Skeletal muscle tissue (tissue), 1 donor: Measurements from ENCODE around the gene SUMO3. TPM values are rescaled to one million over a fixed set of nuclear protein-coding genes. Genes with fewer than 3 reads are reported as not detected.

ENCODE experiments used
- total RNA-seq: library from RNA; depleted of rRNA; stranded (reverse); fragments of >200 nt; gene quantifications from one replicate; pipeline ENCODE4 v1.2.3, GENCODE V29; 2014

Gene SUMO3
- total RNA-seq, 1 donor from 2014 or later: 28.7 TPM

Other genes with a start within 250 kb of the SUMO3 start
- not detected for gene KRTAP10-4, start 244.3 kb downstream of the SUMO3 start, total RNA-seq
- gene KRTAP10-5, start 237.5 kb downstream of the SUMO3 start, total RNA-seq: not detected
- gene KRTAP10-6, start 225.6 kb downstream of the SUMO3 start, total RNA-seq: not detected
- gene KRTAP10-7, start 217.5 kb downstream of the SUMO3 start, total RNA-seq: not detected
- gene KRTAP10-8, start 206.0 kb downstream of the SUMO3 start, total RNA-seq: not detected
- not detected for gene KRTAP10-9, start 191.0 kb downstream of the SUMO3 start, total RNA-seq
- not detected for gene KRTAP10-10, start 180.7 kb downstream of the SUMO3 start, total RNA-seq
- not detected for gene KRTAP10-11, start 171.6 kb downstream of the SUMO3 start, total RNA-seq
- gene KRTAP12-4, start 163.4 kb downstream of the SUMO3 start, total RNA-seq: not detected
- gene KRTAP12-3, start 160.1 kb downstream of the SUMO3 start, total RNA-seq: not detected
- gene KRTAP12-2, start 151.1 kb downstream of the SUMO3 start, total RNA-seq: not detected
- gene KRTAP12-1, start 135.9 kb downstream of the SUMO3 start, total RNA-seq: not detected
- gene KRTAP10-12, start 120.9 kb downstream of the SUMO3 start, total RNA-seq: not detected
- gene TSPEAR, start 106.5 kb downstream of the SUMO3 start, total RNA-seq: not detected
- 60.5 TPM for gene UBE2G2, start 16.2 kb downstream of the SUMO3 start, total RNA-seq
- gene PTTG1IP, start 55.6 kb upstream of the SUMO3 start, total RNA-seq: 98.1 TPM
- gene ITGB2, start 102.8 kb upstream of the SUMO3 start, total RNA-seq: 19.8 TPM
- gene SLX9, start 122.0 kb upstream of the SUMO3 start, total RNA-seq: 10.4 TPM